Skeletal muscle satellite cell (primary cell): ENCODE results near the gene ISYNA1. TPM values are rescaled to one million over a fixed set of nuclear protein-coding genes. Genes with fewer than 3 reads are reported as not detected.

ENCODE experiments used
- small RNA-seq: library from RNA; depleted of rRNA; stranded (forward); fragments of <200 nt; gene quantifications from one replicate; pipeline ENCODE3, GENCODE V24; 2012

ISYNA1 gene

Small RNA genes lying within 50 kb of the gene (small RNA-seq; reads per million reads assigned to genes)
- not detected for gene MIR3189
